HEK293 (cell line): ENCODE measurements around the gene NSUN4.
A peak's percentile ranks its signal among the peaks of the same experiment; 100 is the strongest.

Experiments
- CTCF ChIA-PET: fragments of 350-600 bp; formaldehyde crosslinking; extraction: SDS; loops from one replicate; lab custom pipeline; 2021; ENCODE audit warnings: antibody characterized with exemption; lab: Yijun Ruan, JAX
- POLR2A ChIA-PET: fragments of 300-600 bp; formaldehyde crosslinking; extraction: SDS; loops from one replicate; lab custom pipeline; 2020; ENCODE audit warnings: antibody characterized with exemption, inconsistent platforms; lab: Yijun Ruan, JAX
- H3K27ac ChIP-seq: fragments of 200-500 bp; sonication (Bioruptor generic); 2 replicates; pipeline ENCODE4 v1.5.1; 2014; ENCODE audit warnings: low read depth, low read length, control low read depth, inconsistent platforms; ENCODE audit errors: extremely low read depth
- H3K36me3 ChIP-seq, 2 experiments: fragments of 200-500 bp in 1 of 2; sonication (Bioruptor generic) in 1 of 2; 1 replicate in 1 of 2; 2 replicates in 1 of 2; pipeline ENCODE4 v1.5.1; 2014 to 2017; ENCODE audit warnings: inconsistent platforms in 2 of 2, low read length in 2 of 2; ENCODE audit not compliant: control insufficient read depth in 2 of 2, insufficient read depth in 1 of 2
- H3K4me1 ChIP-seq: fragments of 200-500 bp; sonication (Bioruptor generic); 2 replicates; pipeline ENCODE4 v1.5.1; 2014; ENCODE audit warnings: mild to moderate bottlenecking, low read length, inconsistent platforms; ENCODE audit not compliant: control insufficient read depth, insufficient read depth
- H3K4me3 ChIP-seq: 2 replicates; pipeline ENCODE4 v1.5.1; 2011; ENCODE audit warnings: low read depth, mild to moderate bottlenecking, control low read depth, low read length, moderate library complexity
- H3K9me3 ChIP-seq: fragments of 200-500 bp; sonication (Bioruptor generic); 2 replicates; pipeline ENCODE4 v1.5.1; 2014; ENCODE audit warnings: low read depth, low read length, inconsistent platforms; ENCODE audit not compliant: control insufficient read depth, insufficient read depth
- GFI1B ChIP-seq: fragments of 450-650 bp; formaldehyde crosslinking; IDR thresholded peaks from 2 replicates; pipeline ENCODE4 v1.5.1; 2016; ENCODE audit warnings: missing biosample characterization, missing genetic modification characterization
- KLF16 ChIP-seq: fragments of 450-650 bp; formaldehyde crosslinking; IDR thresholded peaks from 2 replicates; pipeline ENCODE4 v1.5.1; 2017; ENCODE audit warnings: missing biosample characterization, missing genetic modification characterization
- MEIS1 ChIP-seq: sonication (generic); formaldehyde crosslinking; IDR thresholded peaks from 2 replicates; pipeline ENCODE4 v1.8.1; 2022; ENCODE audit warnings: missing genetic modification reagents, mild to moderate bottlenecking, borderline replicate concordance
- PRDM1 ChIP-seq: fragments of 450-650 bp; formaldehyde crosslinking; IDR thresholded peaks from 2 replicates; pipeline ENCODE4; 2016; ENCODE audit warnings: missing biosample characterization, missing genetic modification characterization
- SCRT1 ChIP-seq: fragments of 450-650 bp; formaldehyde crosslinking; IDR thresholded peaks from 2 replicates; pipeline ENCODE4 v1.5.1; 2016; ENCODE audit warnings: missing biosample characterization, missing genetic modification characterization, borderline replicate concordance
- SCRT2 ChIP-seq: fragments of 450-650 bp; formaldehyde crosslinking; IDR thresholded peaks from 2 replicates; pipeline ENCODE4 v1.5.1; 2016; ENCODE audit warnings: missing biosample characterization, missing genetic modification characterization
- ZFP3 ChIP-seq: fragments of 450-650 bp; formaldehyde crosslinking; IDR thresholded peaks from 2 replicates; pipeline ENCODE4 v1.5.1; 2016; ENCODE audit warnings: low read depth, missing biosample characterization, missing genetic modification characterization
- ZNF114 ChIP-seq: fragments of 450-650 bp; formaldehyde crosslinking; IDR thresholded peaks from 2 replicates; pipeline ENCODE4 v1.5.0; 2017; ENCODE audit warnings: missing biosample characterization, missing genetic modification characterization
- ZNF155 ChIP-seq: fragments of 450-650 bp; formaldehyde crosslinking; IDR thresholded peaks from 2 replicates; pipeline ENCODE4 v1.5.1; 2016; ENCODE audit warnings: missing biosample characterization, missing genetic modification characterization
- ZNF221 ChIP-seq: fragments of 450-650 bp; formaldehyde crosslinking; IDR thresholded peaks from 2 replicates; pipeline ENCODE4 v1.5.1; 2017; ENCODE audit warnings: missing biosample characterization, missing genetic modification characterization, borderline replicate concordance
- ZNF335 ChIP-seq: fragments of 450-650 bp; formaldehyde crosslinking; conservative IDR thresholded peaks from 2 replicates; pipeline ENCODE4 v1.5.1; 2016; ENCODE audit warnings: missing biosample characterization, missing genetic modification characterization
- ZNF521 ChIP-seq: fragments of 450-650 bp; formaldehyde crosslinking; IDR thresholded peaks from 2 replicates; pipeline ENCODE4 v1.5.1; 2017; ENCODE audit warnings: missing biosample characterization, mild to moderate bottlenecking, missing genetic modification characterization
- ZNF561 ChIP-seq: fragments of 450-650 bp; IDR thresholded peaks from 2 replicates; pipeline ENCODE4 v1.5.1; 2018; ENCODE audit warnings: missing biosample characterization, missing genetic modification characterization, borderline replicate concordance
- ZNF585B ChIP-seq: fragments of 450-650 bp; formaldehyde crosslinking; IDR thresholded peaks from 2 replicates; pipeline ENCODE4 v1.5.1; 2016; ENCODE audit warnings: missing biosample characterization, missing genetic modification characterization
- ZNF830 ChIP-seq: fragments of 450-650 bp; IDR thresholded peaks from 2 replicates; pipeline ENCODE4 v1.5.0; 2018; ENCODE audit warnings: missing biosample characterization, missing genetic modification characterization, low read depth, mild to moderate bottlenecking, moderate library complexity
- ZSCAN16 ChIP-seq: fragments of 450-650 bp; formaldehyde crosslinking; IDR thresholded peaks from 2 replicates; pipeline ENCODE4 v1.5.1; 2016; ENCODE audit warnings: missing biosample characterization, missing genetic modification characterization
- ZSCAN23 ChIP-seq: fragments of 450-650 bp; formaldehyde crosslinking; IDR thresholded peaks from 2 replicates; pipeline ENCODE4 v1.5.1; 2016; ENCODE audit warnings: missing biosample characterization, missing genetic modification characterization
- TF ChIP-seq, protein P1 (sequence below): fragments of 450-650 bp; formaldehyde crosslinking; IDR thresholded peaks from 2 replicates; pipeline ENCODE4 v1.5.1; 2016; ENCODE audit warnings: missing biosample characterization, missing genetic modification characterization
- TF ChIP-seq, protein P2 (sequence below): fragments of 450-650 bp; formaldehyde crosslinking; conservative IDR thresholded peaks from 2 replicates; pipeline ENCODE4 v1.5.1; 2016; ENCODE audit warnings: low read depth, missing biosample characterization, missing genetic modification characterization

NSUN4 gene

DNA sequence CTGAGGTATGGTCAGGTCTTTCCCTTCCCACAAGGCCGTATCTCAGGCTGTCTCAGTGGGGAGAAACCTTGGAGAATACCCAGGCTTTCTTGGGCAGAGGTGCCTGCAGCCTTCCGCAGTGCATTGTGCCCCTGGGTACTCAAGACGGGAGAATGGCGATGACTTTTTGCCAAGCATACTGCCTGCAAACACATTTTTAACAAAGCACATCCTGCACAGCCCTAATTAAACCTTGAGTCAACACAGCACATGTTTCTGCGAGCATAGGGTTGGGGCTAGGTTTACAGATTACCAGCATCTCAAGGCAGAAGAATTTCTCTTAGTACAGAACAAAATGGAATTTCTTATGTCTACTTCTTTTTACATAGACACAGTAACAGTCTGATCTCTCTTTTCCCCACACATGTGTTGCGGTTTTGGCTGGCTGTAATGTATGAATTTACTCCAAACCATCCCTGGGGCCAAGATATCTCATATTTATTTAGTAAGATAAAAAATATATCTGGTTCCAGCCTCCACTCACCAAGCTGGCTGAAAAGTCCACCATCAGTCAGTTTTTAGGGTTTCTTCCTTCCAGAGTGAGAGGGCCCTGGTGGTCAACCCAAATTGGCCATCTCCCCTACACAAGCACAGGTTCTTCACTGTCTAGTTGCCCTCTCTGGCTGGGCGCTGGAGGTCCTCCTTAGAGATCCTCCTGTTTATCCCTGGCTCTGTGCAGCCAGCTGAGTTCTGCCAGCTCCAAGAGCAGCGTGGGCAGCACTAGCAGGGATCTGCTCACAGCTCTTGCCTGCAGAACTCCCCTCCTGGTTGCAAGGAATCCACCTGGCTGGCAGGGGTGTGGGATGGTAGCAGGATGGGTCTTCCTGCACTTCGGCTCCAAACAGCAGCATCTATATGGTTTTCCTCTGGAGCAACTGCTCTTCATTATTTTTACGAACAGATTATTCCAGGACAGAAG lies 56.1 kb downstream of the NSUN4 start:
- ChIA-PET CTCF (interaction anchor here (0.7 to 1.4 kb wide), 2 partner anchors 37 to 328 kb away, joined by 3 read pairs; no protein-coding TSS in a partner anchor), POLR2A (interaction anchor here (0.5 kb wide), 1 partner anchor 149 kb away, joined by 3 read pairs; the partner anchor contains the start of gene RAD54L)
- no peak overlapping the region for H3K4me3 ChIP-seq
- TF ChIP-seq, protein P1, sequence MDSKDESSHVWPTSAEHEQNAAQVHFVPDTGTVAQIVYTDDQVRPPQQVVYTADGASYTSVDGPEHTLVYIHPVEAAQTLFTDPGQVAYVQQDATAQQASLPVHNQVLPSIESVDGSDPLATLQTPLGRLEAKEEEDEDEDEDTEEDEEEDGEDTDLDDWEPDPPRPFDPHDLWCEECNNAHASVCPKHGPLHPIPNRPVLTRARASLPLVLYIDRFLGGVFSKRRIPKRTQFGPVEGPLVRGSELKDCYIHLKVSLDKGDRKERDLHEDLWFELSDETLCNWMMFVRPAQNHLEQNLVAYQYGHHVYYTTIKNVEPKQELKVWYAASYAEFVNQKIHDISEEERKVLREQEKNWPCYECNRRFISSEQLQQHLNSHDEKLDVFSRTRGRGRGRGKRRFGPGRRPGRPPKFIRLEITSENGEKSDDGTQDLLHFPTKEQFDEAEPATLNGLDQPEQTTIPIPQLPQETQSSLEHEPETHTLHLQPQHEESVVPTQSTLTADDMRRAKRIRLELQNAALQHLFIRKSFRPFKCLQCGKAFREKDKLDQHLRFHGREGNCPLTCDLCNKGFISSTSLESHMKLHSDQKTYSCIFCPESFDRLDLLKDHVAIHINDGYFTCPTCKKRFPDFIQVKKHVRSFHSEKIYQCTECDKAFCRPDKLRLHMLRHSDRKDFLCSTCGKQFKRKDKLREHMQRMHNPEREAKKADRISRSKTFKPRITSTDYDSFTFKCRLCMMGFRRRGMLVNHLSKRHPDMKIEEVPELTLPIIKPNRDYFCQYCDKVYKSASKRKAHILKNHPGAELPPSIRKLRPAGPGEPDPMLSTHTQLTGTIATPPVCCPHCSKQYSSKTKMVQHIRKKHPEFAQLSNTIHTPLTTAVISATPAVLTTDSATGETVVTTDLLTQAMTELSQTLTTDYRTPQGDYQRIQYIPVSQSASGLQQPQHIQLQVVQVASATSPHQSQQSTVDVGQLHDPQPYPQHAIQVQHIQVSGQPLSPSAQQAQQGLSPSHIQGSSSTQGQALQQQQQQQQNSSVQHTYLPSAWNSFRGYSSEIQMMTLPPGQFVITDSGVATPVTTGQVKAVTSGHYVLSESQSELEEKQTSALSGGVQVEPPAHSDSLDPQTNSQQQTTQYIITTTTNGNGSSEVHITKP (tag by site-specific recombination): no peak
- H3K9me3 ChIP-seq: no peaks in the 10 kb centered on the region
- no peak overlapping the region for H3K27ac ChIP-seq
- H3K36me3 ChIP-seq: no peaks in the 10 kb centered on the region
- H3K4me1 ChIP-seq: peaks cover 2% of the 10 kb centered on the region; the same call in 1 of the 2 replicates

DNA sequence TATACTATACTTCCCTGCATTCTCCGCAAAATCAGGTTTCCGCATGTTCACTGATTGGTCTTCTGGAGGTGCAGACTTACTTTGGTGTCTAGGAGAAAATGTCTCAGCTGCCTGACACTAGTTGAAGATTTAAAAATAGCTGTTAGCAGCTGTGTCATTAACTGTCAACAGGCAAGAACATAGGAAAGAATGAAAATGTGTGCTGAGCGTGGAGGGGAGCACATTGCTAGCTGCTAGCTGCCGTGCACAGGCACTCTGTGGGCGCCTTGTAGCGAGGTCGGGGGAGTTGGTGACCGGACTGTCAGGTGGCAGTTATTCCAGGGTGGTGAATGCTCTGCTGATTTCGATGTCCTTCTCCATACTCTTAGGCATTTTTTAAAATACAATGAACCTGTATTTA lies 58.7 kb downstream of the NSUN4 start:
- CTCF ChIA-PET: interaction anchor here (0.9 to 2.0 kb wide), 4 partner anchors 10 to 48 kb away, joined by 3 to 6 read pairs (median 4); no protein-coding TSS in a partner anchor
- Histone ChIP-seq H3K27ac (no peak overlapping the region), H3K36me3 (no peaks in the 10 kb centered on the region), H3K4me3 (no peak overlapping the region), H3K9me3 (no peaks in the 10 kb centered on the region), H3K4me1 (peaks cover 2% of the 10 kb centered on the region; the same call in 1 of the 2 replicates)
- POLR2A ChIA-PET: interaction anchor here (0.6 kb wide), 1 partner anchor 899 kb away, joined by 5 read pairs; the partner anchor contains the start of gene MMACHC
- TF ChIP-seq SCRT1 (tag by site-specific recombination): peak; percentile 69
- TF ChIP-seq ZNF585B (tag by site-specific recombination): no peak
- TF ChIP-seq GFI1B (tag by site-specific recombination): no peak
- TF ChIP-seq ZNF155: no peak
- TF ChIP-seq, protein P1 (tag by site-specific recombination): no peak
- TF ChIP-seq PRDM1 (tag by site-specific recombination): no peak
- TF ChIP-seq SCRT2 (tag by site-specific recombination): peak; percentile 69
- TF ChIP-seq ZNF561 (tag by site-specific recombination): no peak

DNA sequence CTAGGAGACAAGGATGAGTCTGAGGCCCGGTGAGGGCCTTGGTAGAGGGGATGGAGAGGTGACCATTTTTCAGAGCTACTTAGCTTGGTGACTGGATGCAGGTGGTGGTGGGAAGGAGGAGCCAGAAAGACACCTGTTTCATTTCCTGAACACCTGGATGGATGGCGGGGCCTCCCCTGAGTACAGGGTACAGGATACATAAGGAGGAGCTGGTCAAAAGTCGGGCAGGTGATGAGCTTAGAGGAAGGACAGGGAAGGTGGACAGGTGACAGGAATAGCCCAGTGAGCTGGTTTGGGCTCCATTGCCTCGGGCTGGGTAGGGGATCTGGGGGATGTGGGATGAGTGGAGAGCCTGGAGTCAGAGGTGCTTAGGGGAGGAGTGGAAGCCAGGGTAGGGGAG lies 59.8 kb downstream of the NSUN4 start:
- Histone ChIP-seq H3K9me3 (no peaks in the 10 kb centered on the region), H3K36me3 (no peaks in the 10 kb centered on the region), H3K4me1 (no peaks in the 10 kb centered on the region), H3K4me3 (no peak overlapping the region), H3K27ac (no peak overlapping the region)
- POLR2A ChIA-PET: no interaction called here
- TF ChIP-seq ZSCAN23 (tag by site-specific recombination) (no peak), ZNF521 (no peak), ZNF221 (tag by site-specific recombination) (no peak), KLF16 (tag by site-specific recombination) (no peak), ZNF114 (tag by site-specific recombination) (no peak), ZFP3 (tag by site-specific recombination) (no peak), ZSCAN16 (no peak), ZNF830 (no peak), ZNF335 (tag by site-specific recombination) (no peak), MEIS1 (no peak)
- TF ChIP-seq, protein P2, sequence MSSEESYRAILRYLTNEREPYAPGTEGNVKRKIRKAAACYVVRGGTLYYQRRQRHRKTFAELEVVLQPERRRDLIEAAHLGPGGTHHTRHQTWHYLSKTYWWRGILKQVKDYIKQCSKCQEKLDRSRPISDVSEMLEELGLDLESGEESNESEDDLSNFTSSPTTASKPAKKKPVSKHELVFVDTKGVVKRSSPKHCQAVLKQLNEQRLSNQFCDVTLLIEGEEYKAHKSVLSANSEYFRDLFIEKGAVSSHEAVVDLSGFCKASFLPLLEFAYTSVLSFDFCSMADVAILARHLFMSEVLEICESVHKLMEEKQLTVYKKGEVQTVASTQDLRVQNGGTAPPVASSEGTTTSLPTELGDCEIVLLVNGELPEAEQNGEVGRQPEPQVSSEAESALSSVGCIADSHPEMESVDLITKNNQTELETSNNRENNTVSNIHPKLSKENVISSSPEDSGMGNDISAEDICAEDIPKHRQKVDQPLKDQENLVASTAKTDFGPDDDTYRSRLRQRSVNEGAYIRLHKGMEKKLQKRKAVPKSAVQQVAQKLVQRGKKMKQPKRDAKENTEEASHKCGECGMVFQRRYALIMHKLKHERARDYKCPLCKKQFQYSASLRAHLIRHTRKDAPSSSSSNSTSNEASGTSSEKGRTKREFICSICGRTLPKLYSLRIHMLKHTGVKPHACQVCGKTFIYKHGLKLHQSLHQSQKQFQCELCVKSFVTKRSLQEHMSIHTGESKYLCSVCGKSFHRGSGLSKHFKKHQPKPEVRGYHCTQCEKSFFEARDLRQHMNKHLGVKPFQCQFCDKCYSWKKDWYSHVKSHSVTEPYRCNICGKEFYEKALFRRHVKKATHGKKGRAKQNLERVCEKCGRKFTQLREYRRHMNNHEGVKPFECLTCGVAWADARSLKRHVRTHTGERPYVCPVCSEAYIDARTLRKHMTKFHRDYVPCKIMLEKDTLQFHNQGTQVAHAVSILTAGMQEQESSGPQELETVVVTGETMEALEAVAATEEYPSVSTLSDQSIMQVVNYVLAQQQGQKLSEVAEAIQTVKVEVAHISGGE (tag by site-specific recombination): no peak
- CTCF ChIA-PET: interaction anchor here (0.9 to 1.9 kb wide), 2 partner anchors 11 to 13 kb away, joined by 3 to 4 read pairs; no protein-coding TSS in a partner anchor
